Aorta (tissue), 5 donors: ENCODE data around the gene MDGA2. TPM values are rescaled to one million over a fixed set of nuclear protein-coding genes. Genes with fewer than 3 reads are reported as not detected.
A peak's percentile ranks its signal among the peaks of the same experiment; 100 is the strongest.

Experiments used
- ATAC-seq: fragments of 200-7000 bp; cut with Tn5 transposase; one replicate; pipeline ENCODE4 v1.9.1; 2022; ENCODE audit warnings: moderate library complexity; ENCODE audit not compliant: low FRiP score
- DNase-seq, 2 donors: peaks; one replicate each; pipeline ENCODE4 v3.0.0-alpha.2; 2020
- H3K27ac ChIP-seq, 2 donors: one replicate each; pipeline ENCODE4 v1.5.1; 2013; ENCODE audit warnings: low read length in 2 of 2, mild to moderate bottlenecking in 2 of 2, moderate library complexity in 2 of 2, control low read depth in 1 of 2, inconsistent platforms in 1 of 2, low read depth in 1 of 2
- H3K27me3 ChIP-seq, 2 donors: one replicate each; pipeline ENCODE4 v1.6.1; 2013; ENCODE audit warnings: control low read depth in 1 of 2, low read length in 1 of 2, mild to moderate bottlenecking in 1 of 2, moderate library complexity in 1 of 2; ENCODE audit not compliant: insufficient read depth in 2 of 2, control insufficient read depth in 1 of 2
- H3K36me3 ChIP-seq, 2 donors: one replicate each; pipeline ENCODE4 v1.6.1; 2013; ENCODE audit warnings: control low read depth in 1 of 2, low read length in 1 of 2, mild to moderate bottlenecking in 1 of 2; ENCODE audit not compliant: insufficient read depth in 2 of 2, control insufficient read depth in 1 of 2
- H3K4me1 ChIP-seq, 2 donors: one replicate each; pipeline ENCODE4 v1.6.1; 2013; ENCODE audit warnings: low read length in 2 of 2, control low read depth in 1 of 2, mild to moderate bottlenecking in 1 of 2, moderate library complexity in 1 of 2; ENCODE audit not compliant: insufficient read depth in 2 of 2, control insufficient read depth in 1 of 2
- H3K4me3 ChIP-seq, 2 donors: one replicate each; pipeline ENCODE4 v1.5.1; 2013; ENCODE audit warnings: low read length in 2 of 2, control low read depth in 1 of 2, mild to moderate bottlenecking in 1 of 2
- H3K9me3 ChIP-seq: one replicate; pipeline ENCODE4 v1.6.1; 2013; ENCODE audit warnings: mild to moderate bottlenecking, low read length; ENCODE audit not compliant: control insufficient read depth
- WGBS, 2 donors: extraction: QIAGEN DNeasy Blood & Tissue Kit; methylation state at CpG; one replicate each; pipeline ENCODE4 v1.1.7; 2013; 5-methylcytosine and 5-hydroxymethylcytosine counted together
- intact Hi-C, 2 donors: fragments of 100-400 bp; cut with DNase I; formaldehyde crosslinking; loops; one replicate each; pipeline versions ENCODE4 v1.14.2 to v1.15.0; 2022
- polyA plus RNA-seq, 2 donors: library from polyadenylated mRNA; stranded (reverse); fragments of 200-250 nt; gene quantifications; one replicate each; pipeline ENCODE4 v1.2.3, GENCODE V29; 2013
- total RNA-seq, 2 donors: library from RNA; stranded (reverse); fragmentation: NEBNext Ultra II Directional; extraction: Animal tissue kit (Norgen Biotek cat#: 25700); gene quantifications; one replicate each; pipeline ENCODE4 v1.2.1, GENCODE V29; 2021
- donor health status: healthy with polysubstance abuse.
- donor health status: Bipolar disorder and iron deficiency.
- donor health status: DM: no; HTN: no; CAD: no.
- donor health status: DM: no; HTN: no; CAD: no.
- donor health status: DM: yes; HTN: yes; CAD: no.

Gene MDGA2
- total and polyA plus RNA-seq, 4 donors, result 0.15 TPM; not detected in 3

DNA sequence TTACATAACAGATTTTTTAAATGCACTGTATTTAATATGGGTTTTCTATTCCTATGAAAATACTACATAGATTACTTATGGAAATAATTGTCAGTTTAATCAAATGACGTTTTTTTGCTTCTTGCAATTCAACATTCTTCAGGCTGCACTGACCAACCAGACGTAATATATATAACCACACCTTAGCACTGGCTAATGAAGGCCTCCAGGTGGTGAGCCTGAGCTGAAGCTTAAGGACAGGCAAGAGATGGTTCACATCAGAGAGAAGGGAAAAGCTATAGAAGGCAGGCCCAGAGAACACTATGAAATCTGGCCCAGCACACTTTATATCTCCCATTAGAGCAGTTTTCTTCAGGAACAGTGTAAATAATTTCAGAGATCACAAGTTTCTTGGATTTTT, 2.8 kb upstream of the MDGA2 start:
- H3K27me3 ChIP-seq, result no peaks in the 10 kb centered on the region

DNA sequence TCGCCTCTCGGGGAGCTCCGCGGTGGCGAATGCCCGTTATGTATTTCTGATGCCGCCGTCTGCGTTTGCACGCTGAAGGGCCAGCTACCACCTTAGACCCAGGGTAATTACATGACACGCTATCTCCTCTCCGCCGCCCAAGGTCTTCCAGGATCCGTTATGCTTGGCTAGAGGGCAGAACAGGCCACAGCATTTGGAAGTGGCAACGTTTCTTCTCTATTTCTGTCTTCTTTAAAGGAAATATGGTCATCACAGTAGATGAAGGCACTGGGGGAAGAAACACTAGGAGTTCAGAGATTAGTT, 861 bp upstream of the MDGA2 start:
- 1 to 2% methylated on average over 15 of the region's 15 CpGs for WGBS, 2 donors
- H3K9me3 ChIP-seq, result no peaks in the 10 kb centered on the region
- intact Hi-C loops, result no loop called here
- DNase-seq (no peak), ATAC-seq (no peak)
- no peak overlapping the region for H3K27ac ChIP-seq
- H3K4me1 ChIP-seq, result no peaks in the 10 kb centered on the region
- no peak overlapping the region for H3K4me3 ChIP-seq
- H3K36me3 ChIP-seq, result no peaks in the 10 kb centered on the region
- H3K27me3 ChIP-seq, result no peaks in the 10 kb centered on the region

More for the DNA sequence above, 2.8 kb upstream of the MDGA2 start:
- ATAC-seq (no peak), DNase-seq (no peak)
- Histone ChIP-seq H3K4me1 (no peaks in the 10 kb centered on the region), H3K9me3 (no peaks in the 10 kb centered on the region), H3K4me3 (no peak overlapping the region), H3K27ac (no peak overlapping the region), H3K36me3 (no peaks in the 10 kb centered on the region)
- WGBS, 2 donors, result 67 to 72% methylated on average over 2 of the region's 2 CpGs
- intact Hi-C loops, result no loop called here

DNA sequence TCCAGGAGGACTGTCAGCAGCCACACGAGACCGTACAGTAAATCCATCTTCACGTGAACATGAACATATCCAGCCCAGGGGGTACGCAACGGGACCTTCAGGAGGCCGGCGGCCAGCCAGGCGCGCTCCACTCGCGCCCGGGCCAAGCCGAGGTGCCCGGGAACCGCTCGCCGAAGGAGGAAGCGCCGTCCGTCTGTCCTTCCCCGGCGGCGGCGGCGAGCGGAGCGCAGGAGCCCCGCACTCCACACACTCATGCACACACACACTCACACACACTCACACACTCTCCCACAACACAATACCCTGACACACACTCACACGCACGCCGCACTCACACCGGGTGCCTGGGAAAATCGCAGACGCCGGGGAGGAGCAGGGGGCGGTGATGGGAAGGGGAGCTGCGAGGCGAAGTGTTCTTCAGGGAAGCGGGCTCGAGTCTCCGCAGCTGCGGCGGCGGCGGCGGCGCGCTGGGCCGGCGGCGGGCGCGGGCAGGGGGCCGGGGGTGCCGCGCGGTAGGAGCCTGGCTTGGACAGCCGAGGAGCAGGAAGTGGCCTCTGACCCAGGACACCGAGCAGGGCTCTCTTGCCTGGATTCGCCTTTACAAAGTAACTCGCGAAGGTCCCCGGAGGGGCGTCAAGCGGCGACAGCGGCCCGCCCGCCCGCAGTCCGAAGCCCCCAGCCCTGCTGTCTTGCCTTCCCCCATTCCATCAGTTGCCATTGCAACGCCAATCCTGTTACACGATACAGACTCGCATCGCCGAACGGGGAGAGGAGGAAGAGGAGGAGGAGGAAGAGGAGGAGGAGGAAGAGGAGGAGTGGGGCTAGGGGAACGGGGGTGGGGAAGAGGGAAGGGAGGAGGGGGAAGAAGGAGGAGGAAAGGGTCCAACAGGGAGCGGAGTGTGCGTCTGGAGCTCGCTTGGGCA, 601 bp downstream of the MDGA2 start:
- no peaks in the 10 kb centered on the region for H3K27me3 ChIP-seq
- H3K36me3 ChIP-seq, result no peaks in the 10 kb centered on the region
- DNase-seq (peak in 1 of 2 donors; percentile 55), ATAC-seq (peak; percentile 27)
- H3K4me1 ChIP-seq, result no peaks in the 10 kb centered on the region
- no peak overlapping the region for H3K27ac ChIP-seq
- H3K4me3 ChIP-seq, result no peak overlapping the region
- intact Hi-C loops, result no loop called here
- no peaks in the 10 kb centered on the region for H3K9me3 ChIP-seq
- 0 to 1% methylated on average over 54 to 81 of the region's 81 CpGs for WGBS, 2 donors

DNA sequence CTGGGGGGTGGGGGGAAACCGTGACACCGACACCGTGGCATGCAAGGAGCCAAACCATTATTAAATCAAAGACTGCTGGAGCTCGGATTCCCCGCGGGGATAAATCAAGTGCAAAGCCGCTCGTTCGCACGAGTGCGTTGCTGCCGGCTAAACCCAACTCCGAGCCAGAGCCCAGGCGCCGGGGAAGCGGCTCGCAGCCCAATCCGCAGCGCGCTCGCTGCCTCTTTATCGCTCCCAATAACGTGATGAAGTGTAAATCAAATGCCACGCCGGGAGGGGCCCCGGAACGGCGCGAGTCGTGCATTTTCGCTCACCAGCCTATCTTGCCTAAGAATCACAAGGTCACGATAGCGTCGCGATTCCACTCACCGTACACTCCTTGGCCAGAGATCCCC, 1.3 kb downstream of the MDGA2 start:
- WGBS, 2 donors, result 0 to 1% methylated on average over 33 to 36 of the region's 36 CpGs

DNA sequence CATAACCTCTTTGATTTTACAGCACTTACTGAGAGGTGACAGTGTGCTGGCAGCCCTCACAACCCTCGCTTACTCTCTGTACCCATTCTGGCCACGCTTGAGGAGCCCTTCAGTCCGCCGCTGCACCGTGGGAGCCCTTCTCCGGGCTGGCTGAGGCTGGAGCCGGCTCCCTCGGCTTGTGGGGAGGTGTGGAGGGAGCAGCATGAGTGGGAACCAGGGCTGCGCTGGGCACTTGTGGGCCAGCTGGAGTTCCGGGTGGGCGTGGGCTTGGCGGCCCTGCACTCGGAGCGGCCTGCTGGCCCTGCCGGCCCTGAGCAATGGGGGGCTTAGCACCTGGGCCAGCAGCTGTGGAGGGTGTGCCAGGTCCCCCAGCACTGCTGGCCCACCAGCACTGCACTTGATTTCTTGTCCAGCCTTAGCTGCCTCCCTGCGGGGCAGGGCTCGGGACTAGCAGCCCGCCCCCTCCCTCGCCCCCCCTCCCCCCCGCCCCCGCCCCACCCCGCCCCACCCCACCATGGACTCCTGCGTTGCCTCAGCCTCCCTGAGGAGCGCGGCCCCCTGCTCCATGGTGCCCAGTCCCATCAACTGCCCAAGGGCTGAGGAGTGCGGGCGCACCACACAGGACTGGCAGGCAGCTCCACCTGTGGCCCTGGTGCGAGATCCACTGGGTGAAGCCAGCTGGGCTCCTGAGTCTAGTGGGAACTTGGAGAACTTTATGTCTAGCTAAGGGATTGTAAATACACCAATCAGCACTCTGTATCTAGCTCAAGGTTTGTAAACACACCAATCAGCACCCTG, 9.9 kb downstream of the MDGA2 start:
- H3K4me1 ChIP-seq, result no peaks in the 10 kb centered on the region
- no peak for ATAC-seq
- WGBS, 2 donors, result 90% methylated on average over 21 to 28 of the region's 28 CpGs
- no peak overlapping the region for H3K27ac ChIP-seq
- intact Hi-C loops, result no loop called here
- H3K27me3 ChIP-seq, result no peaks in the 10 kb centered on the region
- H3K4me3 ChIP-seq, result no peak overlapping the region
- H3K9me3 ChIP-seq, result no peaks in the 10 kb centered on the region
- H3K36me3 ChIP-seq, result no peaks in the 10 kb centered on the region
- DNase-seq, result no peak

More for the DNA sequence above, 1.3 kb downstream of the MDGA2 start:
- no peaks in the 10 kb centered on the region for H3K9me3 ChIP-seq
- intact Hi-C loops, result no loop called here
- no peaks in the 10 kb centered on the region for H3K27me3 ChIP-seq
- H3K36me3 ChIP-seq, result no peaks in the 10 kb centered on the region
- H3K4me1 ChIP-seq, result no peaks in the 10 kb centered on the region
- H3K27ac ChIP-seq, result no peak overlapping the region
- DNase-seq (peak in 1 of 2 donors; percentile 73), ATAC-seq (no peak)
- H3K4me3 ChIP-seq, result no peak overlapping the region

DNA sequence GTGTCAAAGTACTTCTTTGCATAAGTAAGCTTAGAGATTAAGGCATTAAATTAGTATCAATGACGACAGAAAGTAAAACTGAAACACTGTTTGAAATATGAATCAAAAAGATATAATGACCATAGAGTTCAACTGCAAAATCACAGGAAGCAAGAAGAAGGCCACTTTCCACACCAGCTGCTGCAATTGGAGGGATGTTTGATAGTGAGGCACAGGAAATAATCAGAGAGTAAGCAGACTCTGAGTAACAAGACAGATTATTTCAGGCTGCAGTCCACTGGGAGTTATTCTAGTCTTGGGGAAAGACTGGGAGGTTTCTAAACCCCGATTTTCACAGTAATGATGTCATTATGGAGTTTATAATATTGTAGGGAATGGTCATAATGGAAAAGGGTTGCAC, 12.9 kb downstream of the MDGA2 start:
- H3K27ac ChIP-seq, result no peak overlapping the region
- peaks cover 2% of the 10 kb centered on the region for H3K9me3 ChIP-seq
- H3K4me1 ChIP-seq, result no peaks in the 10 kb centered on the region
- 55 to 67% methylated on average over 2 of the region's 2 CpGs for WGBS, 2 donors
- ATAC-seq (no peak), DNase-seq (no peak)
- intact Hi-C loops, result no loop called here
- H3K36me3 ChIP-seq, result no peaks in the 10 kb centered on the region
- peaks cover 0 to 2% of the 10 kb centered on the region in 2 donors for H3K27me3 ChIP-seq
- no peak overlapping the region for H3K4me3 ChIP-seq

DNA sequence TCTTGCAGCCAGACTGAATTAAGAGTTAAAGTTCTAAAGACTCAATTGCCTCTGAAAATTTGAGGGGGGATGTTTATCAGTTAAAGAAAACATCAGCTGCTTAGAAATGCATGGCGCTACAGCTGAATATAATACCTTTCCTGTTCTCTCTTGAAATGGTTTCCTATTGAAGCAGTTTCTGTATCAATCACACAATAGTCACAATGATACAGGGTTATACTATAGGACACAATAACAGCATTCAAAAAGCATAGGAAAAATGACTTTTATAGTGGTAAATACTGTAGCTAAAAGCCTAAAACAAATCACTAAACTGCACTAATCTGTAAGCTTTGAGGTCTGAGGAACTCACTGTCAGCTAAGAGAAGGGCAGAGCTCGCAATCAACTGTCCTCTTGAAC, 15.2 kb downstream of the MDGA2 start:
- H3K27me3 ChIP-seq, result peaks cover 0 to 2% of the 10 kb centered on the region in 2 donors
- H3K4me3 ChIP-seq, result no peak overlapping the region
- no peak overlapping the region for H3K27ac ChIP-seq
- DNase-seq (no peak), ATAC-seq (no peak)
- intact Hi-C loops, result no loop called here
- peaks cover 2% of the 10 kb centered on the region for H3K9me3 ChIP-seq
- H3K4me1 ChIP-seq, result no peaks in the 10 kb centered on the region
- no peaks in the 10 kb centered on the region for H3K36me3 ChIP-seq
- 65 to 67% methylated on average over 2 of the region's 2 CpGs for WGBS, 2 donors

DNA sequence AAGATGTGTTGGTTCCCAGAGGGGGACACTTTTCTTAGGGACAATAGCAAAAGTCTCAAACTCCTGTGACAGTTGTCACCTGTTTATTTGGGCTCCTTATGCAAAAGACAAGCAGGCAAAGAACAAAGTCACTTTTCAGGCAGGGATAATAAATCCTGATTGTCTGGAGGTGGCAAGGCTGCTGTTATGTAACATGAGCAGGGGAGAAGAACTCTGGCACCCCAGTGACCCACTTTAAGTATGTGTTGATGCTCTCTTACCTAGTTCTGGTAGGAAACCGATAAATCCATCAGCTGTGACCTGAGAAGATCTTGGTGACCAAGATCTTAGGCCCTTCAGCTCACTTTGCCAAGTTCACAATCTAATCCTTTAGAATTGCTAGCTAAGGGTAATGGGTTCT, 17.4 kb downstream of the MDGA2 start:
- intact Hi-C loops, result no loop called here
- Histone ChIP-seq H3K27ac (no peak overlapping the region), H3K4me1 (no peaks in the 10 kb centered on the region), H3K27me3 (peaks cover 0 to 4% of the 10 kb centered on the region in 2 donors), H3K36me3 (no peaks in the 10 kb centered on the region), H3K4me3 (no peak overlapping the region), H3K9me3 (peaks cover 2% of the 10 kb centered on the region)
- DNase-seq, result no peak
- 83 to 84% methylated on average over 1 of the region's 1 CpG for WGBS, 2 donors
- ATAC-seq, result no peak
